Measurements from ENCODE around the gene ARHGAP1. TPM values are rescaled to one million over a fixed set of nuclear protein-coding genes. Genes with fewer than 3 reads are reported as not detected.

The ARHGAP1 gene
- total and polyA plus RNA-seq, 2 donors (not counting 3 experiments of a cell fraction or from before 2014, with no cell fraction given) = 30.9 to 58.2 TPM

GRCh38 chr11:46736146-46736545, 35.7 kb upstream of the ARHGAP1 start:
- H3K4me3 ChIP-seq (replicated peaks in 1 of 3; ENCODE audit: insufficient read depth in 1 of 3, low read depth in 1 of 3, low read length in 3 of 3) = no peak overlapping the region
- intact Hi-C loops (cut with micrococcal nuclease) (loop anchor here (2.0 kb wide), 1 partner anchor 35 kb away; the partner anchor contains the start of genes ARHGAP1 and ZNF408), dilution Hi-C loops (cut with MboI; ENCODE audit: extremely low pct_ligation_motif_present, low sequenced_read_pairs) (no loop called here)
- H3K9ac ChIP-seq (replicated peaks; ENCODE audit: extremely low read depth, insufficient read depth, low read length) = no peak overlapping the region
- no peak for FAIRE-seq
- no peaks in the 10 kb centered on the region for H4K20me1 ChIP-seq (replicated peaks; ENCODE audit: control insufficient read depth, extremely low read depth, insufficient read depth, low read length)
- ChIA-PET CTCF (no interaction called here), POLR2A (no interaction called here)
- H3K4me1 ChIP-seq (ENCODE audit: control insufficient read depth, extremely low read depth, insufficient read depth, low read length) = peaks cover 4% of the 10 kb centered on the region
- H2AFZ ChIP-seq (ENCODE audit: low read depth, low read length) = no peak overlapping the region
- TF ChIP-seq MYC (IDR thresholded peaks at IDR 0.05; ENCODE audit: low read depth, low read length) (no peak), MAX (IDR thresholded peaks at IDR 0.05; ENCODE audit: insufficient read depth, insufficient read length) (no peak), POLR2AphosphoS5 (IDR thresholded peaks at IDR 0.05; ENCODE audit: insufficient read depth, low read depth, low read length) (no peak), EZH2 (IDR thresholded peaks at IDR 0.05; ENCODE audit: borderline replicate concordance, low read depth, low read length, severe bottlenecking) (no peak), CTCF (IDR thresholded peaks at IDR 0.05; ENCODE audit: extremely low read depth in 1 of 2, insufficient read depth in 1 of 2, low read depth in 1 of 2, low read length in 2 of 2) (no peak), GATA2 (IDR thresholded peaks at IDR 0.05; ENCODE audit: insufficient read depth, insufficient read length, low read depth, low read length) (no peak), FOS (IDR thresholded peaks at IDR 0.05; ENCODE audit: borderline replicate concordance, insufficient read depth, low read length) (no peak)
- no peak overlapping the region for H3K4me2 ChIP-seq (ENCODE audit: insufficient read depth, low read length)
- H3K36me3 ChIP-seq (ENCODE audit: control insufficient read depth in 2 of 2, extremely low read depth in 1 of 2, insufficient read depth in 2 of 2, low read length in 2 of 2) = no peaks in the 10 kb centered on the region
- no peak for DNase-seq (ENCODE audit: low read depth, low spot score)
- no peak overlapping the region for H3K27ac ChIP-seq (ENCODE audit: insufficient read depth, low read depth, low read length)
- H3K9me3 ChIP-seq (replicated peaks; ENCODE audit: control insufficient read depth, insufficient read depth, low read length) = no peaks in the 10 kb centered on the region
- BruUV-seq (replicated peaks) = no TSS peak
- H3K79me2 ChIP-seq (ENCODE audit: control insufficient read depth, insufficient read depth, low read length) = no peaks in the 10 kb centered on the region
- no peaks in the 10 kb centered on the region for H3K27me3 ChIP-seq (ENCODE audit: control insufficient read depth in 2 of 2, insufficient read depth in 2 of 2, low read length in 2 of 2)
- no peaks in the 10 kb centered on the region for H3K9me1 ChIP-seq (replicated peaks; ENCODE audit: control insufficient read depth, extremely low read depth, insufficient read depth, low read length)
